ENCODE measurements around the gene IL1F10.

The IL1F10 gene, protein sequence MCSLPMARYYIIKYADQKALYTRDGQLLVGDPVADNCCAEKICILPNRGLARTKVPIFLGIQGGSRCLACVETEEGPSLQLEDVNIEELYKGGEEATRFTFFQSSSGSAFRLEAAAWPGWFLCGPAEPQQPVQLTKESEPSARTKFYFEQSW

DNA sequence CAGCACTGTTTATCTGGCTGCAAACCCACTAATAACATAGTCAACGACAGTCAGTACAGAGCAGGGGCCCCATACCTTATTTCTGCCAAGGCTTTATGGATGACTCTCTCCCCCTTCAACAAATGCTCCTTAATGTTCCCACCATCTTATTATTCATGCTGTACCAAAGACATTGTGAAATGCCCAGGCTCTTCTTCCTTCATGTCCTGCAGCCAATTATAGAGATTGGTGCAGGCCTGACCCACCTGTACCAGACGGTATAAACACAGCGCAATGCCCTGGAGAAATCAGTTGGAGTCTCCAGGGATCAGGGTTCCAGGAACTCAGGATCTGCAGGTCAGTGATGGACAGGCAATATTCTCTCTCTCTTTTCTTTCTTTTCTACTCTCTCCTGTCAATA, at the start of gene IL1F10:
Gene IL1F10, plus strand, starts transcription at position 290 of the 400 bp plus-strand sequence. CDS start 4,769 bp downstream, outside the sequence.
- ATAC-seq, result no peak
- TF ChIP-seq TCF4 (CRISPR knock-in tag; IDR thresholded peaks at IDR 0.05; ENCODE audit: borderline replicate concordance) (no peak), GLIS3 (CRISPR knock-in tag; IDR thresholded peaks at IDR 0.05) (no peak), ZNF70 (CRISPR knock-in tag; IDR thresholded peaks at IDR 0.05) (no peak), BACH2 (CRISPR knock-in tag; IDR thresholded peaks at IDR 0.05; ENCODE audit: borderline replicate concordance) (no peak), RARB (CRISPR knock-in tag; IDR thresholded peaks at IDR 0.05) (no peak), ARNTL (CRISPR knock-in tag; IDR thresholded peaks at IDR 0.05; ENCODE audit: borderline replicate concordance, low read depth) (no peak), ZNF8 (CRISPR knock-in tag; IDR thresholded peaks at IDR 0.05) (no peak), OSR1 (CRISPR knock-in tag; IDR thresholded peaks at IDR 0.05) (no peak), ZFP30 (CRISPR knock-in tag; IDR thresholded peaks at IDR 0.05) (no peak)
- TF ChIP-seq, protein P1, sequence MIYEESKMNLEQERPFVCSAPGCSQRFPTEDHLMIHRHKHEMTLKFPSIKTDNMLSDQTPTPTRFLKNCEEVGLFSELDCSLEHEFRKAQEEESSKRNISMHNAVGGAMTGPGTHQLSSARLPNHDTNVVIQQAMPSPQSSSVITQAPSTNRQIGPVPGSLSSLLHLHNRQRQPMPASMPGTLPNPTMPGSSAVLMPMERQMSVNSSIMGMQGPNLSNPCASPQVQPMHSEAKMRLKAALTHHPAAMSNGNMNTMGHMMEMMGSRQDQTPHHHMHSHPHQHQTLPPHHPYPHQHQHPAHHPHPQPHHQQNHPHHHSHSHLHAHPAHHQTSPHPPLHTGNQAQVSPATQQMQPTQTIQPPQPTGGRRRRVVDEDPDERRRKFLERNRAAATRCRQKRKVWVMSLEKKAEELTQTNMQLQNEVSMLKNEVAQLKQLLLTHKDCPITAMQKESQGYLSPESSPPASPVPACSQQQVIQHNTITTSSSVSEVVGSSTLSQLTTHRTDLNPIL (CRISPR knock-in tag; IDR thresholded peaks at IDR 0.05; ENCODE audit: low read depth), result no peak
- TF ChIP-seq, protein P2, sequence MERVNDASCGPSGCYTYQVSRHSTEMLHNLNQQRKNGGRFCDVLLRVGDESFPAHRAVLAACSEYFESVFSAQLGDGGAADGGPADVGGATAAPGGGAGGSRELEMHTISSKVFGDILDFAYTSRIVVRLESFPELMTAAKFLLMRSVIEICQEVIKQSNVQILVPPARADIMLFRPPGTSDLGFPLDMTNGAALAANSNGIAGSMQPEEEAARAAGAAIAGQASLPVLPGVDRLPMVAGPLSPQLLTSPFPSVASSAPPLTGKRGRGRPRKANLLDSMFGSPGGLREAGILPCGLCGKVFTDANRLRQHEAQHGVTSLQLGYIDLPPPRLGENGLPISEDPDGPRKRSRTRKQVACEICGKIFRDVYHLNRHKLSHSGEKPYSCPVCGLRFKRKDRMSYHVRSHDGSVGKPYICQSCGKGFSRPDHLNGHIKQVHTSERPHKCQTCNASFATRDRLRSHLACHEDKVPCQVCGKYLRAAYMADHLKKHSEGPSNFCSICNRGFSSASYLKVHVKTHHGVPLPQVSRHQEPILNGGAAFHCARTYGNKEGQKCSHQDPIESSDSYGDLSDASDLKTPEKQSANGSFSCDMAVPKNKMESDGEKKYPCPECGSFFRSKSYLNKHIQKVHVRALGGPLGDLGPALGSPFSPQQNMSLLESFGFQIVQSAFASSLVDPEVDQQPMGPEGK (CRISPR knock-in tag; IDR thresholded peaks at IDR 0.05; ENCODE audit: borderline replicate concordance), result no peak
- TF ChIP-seq, protein P3, sequence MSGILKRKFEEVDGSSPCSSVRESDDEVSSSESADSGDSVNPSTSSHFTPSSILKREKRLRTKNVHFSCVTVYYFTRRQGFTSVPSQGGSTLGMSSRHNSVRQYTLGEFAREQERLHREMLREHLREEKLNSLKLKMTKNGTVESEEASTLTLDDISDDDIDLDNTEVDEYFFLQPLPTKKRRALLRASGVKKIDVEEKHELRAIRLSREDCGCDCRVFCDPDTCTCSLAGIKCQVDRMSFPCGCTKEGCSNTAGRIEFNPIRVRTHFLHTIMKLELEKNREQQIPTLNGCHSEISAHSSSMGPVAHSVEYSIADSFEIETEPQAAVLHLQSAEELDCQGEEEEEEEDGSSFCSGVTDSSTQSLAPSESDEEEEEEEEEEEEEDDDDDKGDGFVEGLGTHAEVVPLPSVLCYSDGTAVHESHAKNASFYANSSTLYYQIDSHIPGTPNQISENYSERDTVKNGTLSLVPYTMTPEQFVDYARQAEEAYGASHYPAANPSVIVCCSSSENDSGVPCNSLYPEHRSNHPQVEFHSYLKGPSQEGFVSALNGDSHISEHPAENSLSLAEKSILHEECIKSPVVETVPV (CRISPR knock-in tag; IDR thresholded peaks at IDR 0.05), result no peak
- TF ChIP-seq, protein P4, sequence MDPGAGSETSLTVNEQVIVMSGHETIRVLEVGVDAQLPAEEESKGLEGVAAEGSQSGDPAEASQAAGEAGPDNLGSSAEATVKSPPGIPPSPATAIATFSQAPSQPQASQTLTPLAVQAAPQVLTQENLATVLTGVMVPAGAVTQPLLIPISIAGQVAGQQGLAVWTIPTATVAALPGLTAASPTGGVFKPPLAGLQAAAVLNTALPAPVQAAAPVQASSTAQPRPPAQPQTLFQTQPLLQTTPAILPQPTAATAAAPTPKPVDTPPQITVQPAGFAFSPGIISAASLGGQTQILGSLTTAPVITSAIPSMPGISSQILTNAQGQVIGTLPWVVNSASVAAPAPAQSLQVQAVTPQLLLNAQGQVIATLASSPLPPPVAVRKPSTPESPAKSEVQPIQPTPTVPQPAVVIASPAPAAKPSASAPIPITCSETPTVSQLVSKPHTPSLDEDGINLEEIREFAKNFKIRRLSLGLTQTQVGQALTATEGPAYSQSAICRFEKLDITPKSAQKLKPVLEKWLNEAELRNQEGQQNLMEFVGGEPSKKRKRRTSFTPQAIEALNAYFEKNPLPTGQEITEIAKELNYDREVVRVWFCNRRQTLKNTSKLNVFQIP (CRISPR knock-in tag; IDR thresholded peaks at IDR 0.05; ENCODE audit: borderline replicate concordance, low read depth), result no peak
- TF ChIP-seq, protein P5, sequence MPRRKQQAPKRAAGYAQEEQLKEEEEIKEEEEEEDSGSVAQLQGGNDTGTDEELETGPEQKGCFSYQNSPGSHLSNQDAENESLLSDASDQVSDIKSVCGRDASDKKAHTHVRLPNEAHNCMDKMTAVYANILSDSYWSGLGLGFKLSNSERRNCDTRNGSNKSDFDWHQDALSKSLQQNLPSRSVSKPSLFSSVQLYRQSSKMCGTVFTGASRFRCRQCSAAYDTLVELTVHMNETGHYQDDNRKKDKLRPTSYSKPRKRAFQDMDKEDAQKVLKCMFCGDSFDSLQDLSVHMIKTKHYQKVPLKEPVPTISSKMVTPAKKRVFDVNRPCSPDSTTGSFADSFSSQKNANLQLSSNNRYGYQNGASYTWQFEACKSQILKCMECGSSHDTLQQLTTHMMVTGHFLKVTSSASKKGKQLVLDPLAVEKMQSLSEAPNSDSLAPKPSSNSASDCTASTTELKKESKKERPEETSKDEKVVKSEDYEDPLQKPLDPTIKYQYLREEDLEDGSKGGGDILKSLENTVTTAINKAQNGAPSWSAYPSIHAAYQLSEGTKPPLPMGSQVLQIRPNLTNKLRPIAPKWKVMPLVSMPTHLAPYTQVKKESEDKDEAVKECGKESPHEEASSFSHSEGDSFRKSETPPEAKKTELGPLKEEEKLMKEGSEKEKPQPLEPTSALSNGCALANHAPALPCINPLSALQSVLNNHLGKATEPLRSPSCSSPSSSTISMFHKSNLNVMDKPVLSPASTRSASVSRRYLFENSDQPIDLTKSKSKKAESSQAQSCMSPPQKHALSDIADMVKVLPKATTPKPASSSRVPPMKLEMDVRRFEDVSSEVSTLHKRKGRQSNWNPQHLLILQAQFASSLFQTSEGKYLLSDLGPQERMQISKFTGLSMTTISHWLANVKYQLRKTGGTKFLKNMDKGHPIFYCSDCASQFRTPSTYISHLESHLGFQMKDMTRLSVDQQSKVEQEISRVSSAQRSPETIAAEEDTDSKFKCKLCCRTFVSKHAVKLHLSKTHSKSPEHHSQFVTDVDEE (CRISPR knock-in tag; IDR thresholded peaks at IDR 0.05), result no peak

DNA sequence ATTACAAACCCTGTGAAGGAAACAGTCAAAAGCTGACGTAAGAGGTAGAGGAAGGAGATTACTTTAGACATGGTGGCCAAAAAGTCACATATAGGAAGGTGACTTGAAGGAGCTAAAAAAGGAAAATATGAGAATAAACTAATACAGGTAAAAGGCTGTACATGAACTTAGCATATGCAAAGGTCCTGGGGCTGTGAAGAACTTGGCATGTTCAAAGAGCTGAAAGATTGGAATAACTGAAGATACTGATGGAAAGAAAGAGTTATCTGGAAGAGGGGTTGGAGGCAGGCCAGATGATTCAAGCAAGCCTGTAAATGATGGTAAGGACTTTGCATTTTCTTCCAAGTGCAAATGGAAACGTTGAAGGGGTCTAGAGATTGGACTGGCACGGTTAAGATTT, 49.3 kb upstream of the IL1F10 start:
- TF ChIP-seq BACH2 (CRISPR knock-in tag; IDR thresholded peaks at IDR 0.05; ENCODE audit: borderline replicate concordance), result no peak
- TF ChIP-seq SNAI2 (CRISPR knock-in tag; IDR thresholded peaks at IDR 0.05), result no peak
- no peak for TF ChIP-seq ARNTL (CRISPR knock-in tag; IDR thresholded peaks at IDR 0.05; ENCODE audit: borderline replicate concordance, low read depth)
- TF ChIP-seq CSDC2 (CRISPR knock-in tag; IDR thresholded peaks at IDR 0.05), result no peak
- TF ChIP-seq, protein P3 (CRISPR knock-in tag; IDR thresholded peaks at IDR 0.05), result no peak
- TF ChIP-seq GLIS3 (CRISPR knock-in tag; IDR thresholded peaks at IDR 0.05), result no peak
- TF ChIP-seq RARB (CRISPR knock-in tag; IDR thresholded peaks at IDR 0.05), result no peak
- TF ChIP-seq, protein P4 (CRISPR knock-in tag; IDR thresholded peaks at IDR 0.05; ENCODE audit: borderline replicate concordance, low read depth), result no peak
- TF ChIP-seq ZNF565 (CRISPR knock-in tag; conservative IDR thresholded peaks at IDR 0.05; ENCODE audit: low read depth), result no peak
- TF ChIP-seq, protein P2 (CRISPR knock-in tag; IDR thresholded peaks at IDR 0.05; ENCODE audit: borderline replicate concordance), result no peak
- TF ChIP-seq ZC3H10 (CRISPR knock-in tag; IDR thresholded peaks at IDR 0.05), result no peak
- TF ChIP-seq TOX (CRISPR knock-in tag; IDR thresholded peaks at IDR 0.05; ENCODE audit: borderline replicate concordance), result no peak
- no peak for TF ChIP-seq PPARA (CRISPR knock-in tag; IDR thresholded peaks at IDR 0.05; ENCODE audit: borderline replicate concordance)
- no peak for TF ChIP-seq ZNF8 (CRISPR knock-in tag; IDR thresholded peaks at IDR 0.05)
- TF ChIP-seq ZFP3 (CRISPR knock-in tag; IDR thresholded peaks at IDR 0.05), result no peak
- no peak for TF ChIP-seq ZNF70 (CRISPR knock-in tag; IDR thresholded peaks at IDR 0.05)
- TF ChIP-seq OSR1 (CRISPR knock-in tag; IDR thresholded peaks at IDR 0.05), result no peak
- no peak for TF ChIP-seq TCF4 (CRISPR knock-in tag; IDR thresholded peaks at IDR 0.05; ENCODE audit: borderline replicate concordance)
- no peak for ATAC-seq

Measured in SK-N-SH treated with all-trans-retinoic acid at 6 μM for 48 hours (cell line).